Activated naive CD8-positive, alpha-beta T cell treated with anti-CD3 and anti-CD28 coated beads, Interleukin-2, amount 50 U/mL, for 24 hours (primary cell): ENCODE measurements around the gene STK32B.

ENCODE experiments used
- ATAC-seq: fragments of 150-1000 bp; cut with Tn5 transposase; one replicate; pipeline ENCODE4 v1.10.0; 2021
- DNase-seq: peaks from one replicate; pipeline ENCODE4 v3.0.0; 2021
- H3K27ac Mint-ChIP-seq: one replicate; pipeline ENCODE4 v1.8.0; 2021; ENCODE audit warnings: mild to moderate bottlenecking, mixed read lengths
- H3K27me3 Mint-ChIP-seq: one replicate; pipeline ENCODE4 v1.8.0; 2021; ENCODE audit warnings: mixed read lengths
- H3K36me3 Mint-ChIP-seq: one replicate; pipeline ENCODE4 v1.8.0; 2021; ENCODE audit warnings: low read depth, mixed read lengths
- H3K4me1 Mint-ChIP-seq: one replicate; pipeline ENCODE4 v1.8.0; 2021; ENCODE audit warnings: mixed read lengths
- H3K4me3 Mint-ChIP-seq: one replicate; pipeline ENCODE4 v1.8.0; 2021; ENCODE audit warnings: mild to moderate bottlenecking, moderate library complexity, mixed read lengths
- H3K9me3 Mint-ChIP-seq: one replicate; pipeline ENCODE4 v1.8.0; 2021; ENCODE audit warnings: mixed read lengths

STK32B gene

GRCh38 chr4:5137226-5137625 is 85.9 kb downstream of the STK32B start:
- ATAC-seq: no peak
- Mint-ChIP-seq H3K27ac (no peak overlapping the region), H3K36me3 (no peaks in the 10 kb centered on the region), H3K4me1 (no peaks in the 10 kb centered on the region), H3K9me3 (no peaks in the 10 kb centered on the region), H3K27me3 (no peaks in the 10 kb centered on the region), H3K4me3 (no peak overlapping the region)
- no peak for DNase-seq

DNA sequence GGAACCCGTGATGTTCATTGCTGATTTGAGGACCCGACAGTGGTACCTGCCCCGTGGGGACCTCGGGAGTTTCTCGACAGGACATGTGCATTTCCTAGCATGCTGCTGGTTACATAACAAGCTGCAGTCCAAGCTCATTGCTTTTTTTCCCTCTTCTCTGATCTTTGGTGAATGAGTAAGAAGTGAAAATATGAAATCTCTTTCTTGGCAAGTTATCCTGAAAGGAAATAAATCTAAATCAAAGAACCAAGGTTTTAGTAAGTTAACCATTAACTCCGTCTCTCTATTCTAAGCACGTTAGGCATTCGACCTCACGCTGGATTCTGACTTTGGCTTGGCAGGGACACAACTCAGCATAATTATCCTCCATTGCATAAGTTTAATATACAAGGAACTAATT is 86.6 kb downstream of the STK32B start:
- no peaks in the 10 kb centered on the region for H3K36me3 Mint-ChIP-seq
- ATAC-seq (no peak), DNase-seq (no peak)
- H3K27ac Mint-ChIP-seq: no peak overlapping the region
- no peaks in the 10 kb centered on the region for H3K9me3 Mint-ChIP-seq
- no peaks in the 10 kb centered on the region for H3K27me3 Mint-ChIP-seq
- H3K4me3 Mint-ChIP-seq: no peak overlapping the region
- H3K4me1 Mint-ChIP-seq: no peaks in the 10 kb centered on the region

GRCh38 chr4:5138389-5138788 is 87.1 kb downstream of the STK32B start:
- H3K4me3 Mint-ChIP-seq: no peak overlapping the region
- H3K27me3 Mint-ChIP-seq: no peaks in the 10 kb centered on the region
- DNase-seq (no peak), ATAC-seq (no peak)
- no peaks in the 10 kb centered on the region for H3K36me3 Mint-ChIP-seq
- H3K4me1 Mint-ChIP-seq: no peaks in the 10 kb centered on the region
- H3K9me3 Mint-ChIP-seq: no peaks in the 10 kb centered on the region
- no peak overlapping the region for H3K27ac Mint-ChIP-seq

DNA sequence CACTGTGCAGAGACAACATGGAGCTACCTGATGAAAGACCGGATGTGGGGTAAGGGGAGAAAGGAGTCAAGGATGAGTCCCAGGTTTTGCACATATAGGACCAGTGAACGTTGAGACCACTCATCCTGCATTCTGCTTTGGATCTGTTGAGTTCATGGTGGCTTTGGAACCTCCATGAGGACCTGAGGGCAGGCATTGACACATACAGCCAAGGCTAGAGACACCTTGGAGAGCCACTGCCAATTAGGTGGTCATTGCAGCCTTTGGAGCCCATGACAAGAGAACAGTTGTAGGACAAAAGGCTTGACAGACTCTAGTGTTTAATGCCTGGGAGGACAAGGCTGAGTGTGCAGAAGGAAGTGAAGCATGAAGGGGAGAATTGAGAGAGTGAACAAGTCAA is 87.9 kb downstream of the STK32B start:
- no peaks in the 10 kb centered on the region for H3K27me3 Mint-ChIP-seq
- no peaks in the 10 kb centered on the region for H3K36me3 Mint-ChIP-seq
- H3K4me1 Mint-ChIP-seq: no peaks in the 10 kb centered on the region
- no peak overlapping the region for H3K27ac Mint-ChIP-seq
- ATAC-seq (no peak), DNase-seq (no peak)
- no peak overlapping the region for H3K4me3 Mint-ChIP-seq
- H3K9me3 Mint-ChIP-seq: no peaks in the 10 kb centered on the region

GRCh38 chr4:5141802-5142201 is 90.5 kb downstream of the STK32B start:
- DNase-seq (no peak), ATAC-seq (no peak)
- H3K27me3 Mint-ChIP-seq: no peaks in the 10 kb centered on the region
- H3K36me3 Mint-ChIP-seq: no peaks in the 10 kb centered on the region
- no peak overlapping the region for H3K27ac Mint-ChIP-seq
- no peaks in the 10 kb centered on the region for H3K9me3 Mint-ChIP-seq
- no peak overlapping the region for H3K4me3 Mint-ChIP-seq
- H3K4me1 Mint-ChIP-seq: no peaks in the 10 kb centered on the region

DNA sequence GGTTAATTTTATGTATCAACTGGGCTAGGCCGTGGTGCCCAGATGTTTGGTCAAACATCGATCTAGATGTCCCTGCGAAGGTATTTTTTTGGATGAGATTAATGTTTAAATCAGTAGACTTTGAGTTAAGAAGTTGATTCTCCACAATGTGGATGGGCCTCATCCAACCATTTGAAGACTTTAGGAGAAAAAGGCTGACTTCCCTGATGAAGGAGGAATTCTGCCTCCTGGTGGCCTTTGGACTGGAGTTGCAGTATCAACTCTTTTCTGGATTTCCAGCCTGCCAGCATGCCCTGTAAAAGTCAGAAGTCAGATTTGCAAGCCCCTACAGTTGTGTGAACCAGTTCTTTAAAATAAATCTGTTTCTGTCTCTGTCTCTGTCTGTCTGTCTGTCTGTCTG is 91.4 kb downstream of the STK32B start:
- Mint-ChIP-seq H3K4me1 (no peaks in the 10 kb centered on the region), H3K27me3 (no peaks in the 10 kb centered on the region), H3K36me3 (no peaks in the 10 kb centered on the region), H3K4me3 (no peak overlapping the region), H3K9me3 (no peaks in the 10 kb centered on the region), H3K27ac (no peak overlapping the region)
- ATAC-seq: no peak
- DNase-seq: no peak

DNA sequence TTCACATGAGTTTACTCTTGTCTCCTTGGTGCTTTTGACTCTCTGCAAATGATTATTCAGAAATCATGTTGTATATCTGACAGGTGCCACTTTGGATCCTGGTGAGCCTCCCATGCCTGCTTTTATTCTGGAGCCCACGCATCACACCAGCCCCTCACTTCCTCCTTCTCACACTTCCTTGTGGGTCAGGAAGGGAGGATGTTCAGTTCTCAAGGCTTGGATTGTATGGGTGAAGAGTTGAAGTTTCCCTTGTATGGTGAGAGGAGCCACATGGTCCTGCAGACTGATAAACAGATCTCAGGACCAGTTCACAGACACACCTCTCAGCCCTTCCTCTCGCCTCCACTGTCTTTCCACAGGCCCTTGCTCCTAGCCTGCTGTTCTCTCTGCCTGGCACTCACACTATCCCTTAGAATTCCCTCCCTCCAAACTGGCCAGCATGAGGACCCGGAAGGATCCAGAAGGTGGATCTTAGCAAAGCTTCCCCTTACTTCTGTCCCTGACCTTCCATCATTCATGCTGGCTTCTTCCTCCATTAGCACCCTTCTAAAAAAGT is 92.1 kb downstream of the STK32B start:
- DNase-seq (no peak), ATAC-seq (no peak)
- H3K27me3 Mint-ChIP-seq: no peaks in the 10 kb centered on the region
- H3K4me1 Mint-ChIP-seq: no peaks in the 10 kb centered on the region
- H3K4me3 Mint-ChIP-seq: no peak overlapping the region
- no peaks in the 10 kb centered on the region for H3K9me3 Mint-ChIP-seq
- no peak overlapping the region for H3K27ac Mint-ChIP-seq
- H3K36me3 Mint-ChIP-seq: no peaks in the 10 kb centered on the region

DNA sequence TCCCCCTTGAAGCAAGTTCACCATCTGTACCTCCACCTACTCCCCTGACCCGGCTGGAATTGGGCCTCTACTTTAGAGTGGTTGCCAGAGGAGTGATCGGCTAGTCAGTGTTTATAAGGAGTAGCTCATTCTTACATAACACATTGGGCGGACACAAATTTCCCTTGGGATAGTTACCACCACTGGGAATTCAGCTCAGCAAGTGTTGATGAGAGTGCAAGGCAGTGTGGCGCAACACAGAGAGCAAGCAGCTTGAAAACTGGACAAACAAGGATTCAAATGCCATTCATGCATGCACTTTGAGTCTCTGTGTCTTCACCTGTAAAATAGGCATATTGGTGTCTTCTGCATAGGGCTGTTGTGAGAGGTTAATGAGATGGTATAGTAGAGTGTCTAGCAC is 92.7 kb downstream of the STK32B start:
- Mint-ChIP-seq H3K9me3 (no peaks in the 10 kb centered on the region), H3K27ac (no peak overlapping the region), H3K27me3 (no peaks in the 10 kb centered on the region), H3K4me3 (no peak overlapping the region), H3K4me1 (no peaks in the 10 kb centered on the region), H3K36me3 (no peaks in the 10 kb centered on the region)
- DNase-seq (no peak), ATAC-seq (no peak)

GRCh38 chr4:5144384-5144783 is 93.1 kb downstream of the STK32B start:
- ATAC-seq: no peak
- Mint-ChIP-seq H3K4me3 (no peak overlapping the region), H3K4me1 (no peaks in the 10 kb centered on the region), H3K9me3 (no peaks in the 10 kb centered on the region), H3K27me3 (no peaks in the 10 kb centered on the region), H3K27ac (no peak overlapping the region), H3K36me3 (no peaks in the 10 kb centered on the region)
- DNase-seq: no peak

DNA sequence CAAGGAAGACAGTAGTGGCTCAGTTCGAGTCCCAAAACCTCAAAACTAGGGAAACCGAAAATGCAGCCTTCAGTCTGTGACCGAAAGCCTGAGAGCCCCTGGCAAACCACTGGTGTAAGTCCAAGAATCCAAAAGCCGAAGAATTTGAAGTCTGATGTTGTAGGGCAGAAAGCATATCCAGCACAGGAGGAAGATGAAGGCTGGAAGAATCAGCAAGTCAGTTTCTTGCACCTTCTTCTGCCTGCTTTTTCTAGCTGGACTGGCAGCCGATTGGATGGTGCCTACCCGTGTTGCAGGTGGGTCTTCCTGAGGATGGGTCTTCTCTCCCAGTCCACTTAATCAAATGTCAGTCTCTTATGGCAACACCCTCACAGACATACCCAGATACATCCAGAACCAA is 95.0 kb downstream of the STK32B start:
- Mint-ChIP-seq H3K36me3 (no peaks in the 10 kb centered on the region), H3K9me3 (no peaks in the 10 kb centered on the region), H3K27me3 (peaks cover 3% of the 10 kb centered on the region), H3K4me1 (no peaks in the 10 kb centered on the region), H3K27ac (no peak overlapping the region), H3K4me3 (no peak overlapping the region)
- no peak for ATAC-seq
- no peak for DNase-seq

- no peak overlapping the region for H3K27ac Mint-ChIP-seq
- H3K4me1 Mint-ChIP-seq: no peaks in the 10 kb centered on the region
- no peaks in the 10 kb centered on the region for H3K9me3 Mint-ChIP-seq
- H3K4me3 Mint-ChIP-seq: no peak overlapping the region
- ATAC-seq (no peak), DNase-seq (no peak)
- no peaks in the 10 kb centered on the region for H3K36me3 Mint-ChIP-seq
- H3K27me3 Mint-ChIP-seq: peaks cover 5% of the 10 kb centered on the region
Observed at GRCh38 chr4:5152521-5152920, 101.2 kb downstream of the STK32B start.

- Mint-ChIP-seq H3K27ac (no peak overlapping the region), H3K4me1 (no peaks in the 10 kb centered on the region), H3K9me3 (no peaks in the 10 kb centered on the region), H3K27me3 (peaks cover 2% of the 10 kb centered on the region), H3K4me3 (no peak overlapping the region), H3K36me3 (no peaks in the 10 kb centered on the region)
- DNase-seq (no peak), ATAC-seq (no peak)
Observed at GRCh38 chr4:5156682-5157081, 105.4 kb downstream of the STK32B start.

GRCh38 chr4:5157791-5158770 is 106.8 kb downstream of the STK32B start:
- H3K9me3 Mint-ChIP-seq: no peaks in the 10 kb centered on the region
- H3K4me3 Mint-ChIP-seq: no peak overlapping the region
- H3K27ac Mint-ChIP-seq: no peak overlapping the region
- H3K27me3 Mint-ChIP-seq: no peaks in the 10 kb centered on the region
- no peaks in the 10 kb centered on the region for H3K4me1 Mint-ChIP-seq
- DNase-seq (no peak), ATAC-seq (no peak)
- H3K36me3 Mint-ChIP-seq: no peaks in the 10 kb centered on the region

GRCh38 chr4:5158825-5159224 is 107.5 kb downstream of the STK32B start:
- no peaks in the 10 kb centered on the region for H3K9me3 Mint-ChIP-seq
- H3K27me3 Mint-ChIP-seq: no peaks in the 10 kb centered on the region
- H3K36me3 Mint-ChIP-seq: no peaks in the 10 kb centered on the region
- DNase-seq: no peak
- H3K4me3 Mint-ChIP-seq: no peak overlapping the region
- ATAC-seq: no peak
- H3K4me1 Mint-ChIP-seq: no peaks in the 10 kb centered on the region
- H3K27ac Mint-ChIP-seq: no peak overlapping the region

DNA sequence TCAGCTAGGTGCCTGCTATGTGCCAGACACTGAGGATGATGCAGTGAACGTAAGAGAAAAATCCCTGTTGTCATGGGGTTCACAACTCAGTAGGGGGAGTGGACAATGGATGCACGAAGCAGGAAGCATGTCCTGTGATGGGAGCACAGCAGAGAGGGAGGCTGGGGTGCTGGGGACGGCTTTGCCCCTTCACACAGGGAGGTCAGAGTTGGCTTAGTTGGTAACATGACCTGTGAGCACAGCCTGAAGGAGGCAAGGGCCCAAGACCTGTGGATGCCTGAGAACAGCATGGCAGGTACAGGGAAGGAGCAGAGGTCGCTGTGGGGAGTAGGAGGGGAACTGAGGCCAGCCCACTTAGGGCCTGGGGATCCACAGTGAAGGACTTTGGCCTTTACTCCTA is 109.4 kb downstream of the STK32B start:
- no peak for ATAC-seq
- H3K4me1 Mint-ChIP-seq: no peaks in the 10 kb centered on the region
- no peaks in the 10 kb centered on the region for H3K9me3 Mint-ChIP-seq
- H3K27ac Mint-ChIP-seq: no peak overlapping the region
- no peaks in the 10 kb centered on the region for H3K36me3 Mint-ChIP-seq
- H3K4me3 Mint-ChIP-seq: no peak overlapping the region
- DNase-seq: no peak
- no peaks in the 10 kb centered on the region for H3K27me3 Mint-ChIP-seq
